ENCODE results near the gene SNX25.

The SNX25 gene

DNA sequence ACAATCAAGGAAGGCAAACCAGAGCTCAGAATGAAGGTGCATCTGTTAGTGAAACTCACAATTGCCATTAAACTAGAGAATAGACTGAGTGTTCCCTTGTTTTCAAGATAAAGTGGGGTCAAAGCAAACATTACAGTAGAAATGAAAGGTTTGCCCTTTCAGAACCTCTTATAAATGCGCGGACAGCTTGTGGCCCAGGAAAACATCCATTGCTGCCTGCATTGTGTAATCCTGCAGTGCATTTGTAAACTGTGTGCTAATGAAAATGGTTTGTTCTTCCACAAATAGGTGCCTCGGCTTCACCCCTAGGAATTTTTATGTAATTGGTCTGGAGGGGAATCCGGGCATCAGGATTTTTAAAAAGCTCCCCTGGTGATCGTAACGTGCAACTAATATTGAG lies 62.8 kb downstream of the SNX25 start:
- TF ChIP-seq CTCF (IDR thresholded peaks at IDR 0.05; ENCODE audit: low read depth, low read length, missing control alignments), result no peak
- DNase-seq (ENCODE audit: low read depth), result no peak
- H3K4me3 ChIP-seq (ENCODE audit: low read depth, low read length), result no peak overlapping the region

GRCh38 chr4:185275501-185275900 lies 66.1 kb downstream of the SNX25 start:
- no peak for TF ChIP-seq CTCF (IDR thresholded peaks at IDR 0.05; ENCODE audit: low read depth, low read length, missing control alignments)
- no peak overlapping the region for H3K4me3 ChIP-seq (ENCODE audit: low read depth, low read length)
- no peak for DNase-seq (ENCODE audit: low read depth)

GRCh38 chr4:185276036-185276435 lies 66.6 kb downstream of the SNX25 start:
- no peak for TF ChIP-seq CTCF (IDR thresholded peaks at IDR 0.05; ENCODE audit: low read depth, low read length, missing control alignments)
- no peak overlapping the region for H3K4me3 ChIP-seq (ENCODE audit: low read depth, low read length)
- no peak for DNase-seq (ENCODE audit: low read depth)

GRCh38 chr4:185278716-185279115 lies 69.3 kb downstream of the SNX25 start:
- TF ChIP-seq CTCF (IDR thresholded peaks at IDR 0.05; ENCODE audit: low read depth, low read length, missing control alignments), result no peak
- no peak for DNase-seq (ENCODE audit: low read depth)
- no peak overlapping the region for H3K4me3 ChIP-seq (ENCODE audit: low read depth, low read length)

DNA sequence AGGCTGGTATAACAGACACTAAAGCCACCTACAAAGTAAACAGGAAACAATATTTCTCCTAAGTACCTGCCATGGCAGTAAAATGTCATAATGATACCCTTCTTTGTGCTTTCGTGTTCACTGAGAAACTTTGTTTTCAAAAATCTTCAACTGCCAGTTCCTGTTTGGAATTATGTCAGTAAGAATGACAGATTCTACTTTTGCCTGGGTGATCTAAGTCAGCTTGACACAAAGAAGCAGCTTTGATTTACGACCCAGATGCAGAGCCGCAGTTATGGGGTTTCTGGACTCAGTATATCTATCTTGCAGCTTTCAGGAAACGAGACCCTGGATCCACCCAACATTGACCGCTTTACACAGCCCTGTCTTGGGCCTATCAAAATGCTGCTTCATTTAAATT lies 71.2 kb downstream of the SNX25 start:
- no peak overlapping the region for H3K4me3 ChIP-seq (ENCODE audit: low read depth, low read length)
- no peak for DNase-seq (ENCODE audit: low read depth)
- TF ChIP-seq CTCF (IDR thresholded peaks at IDR 0.05; ENCODE audit: low read depth, low read length, missing control alignments), result no peak

DNA sequence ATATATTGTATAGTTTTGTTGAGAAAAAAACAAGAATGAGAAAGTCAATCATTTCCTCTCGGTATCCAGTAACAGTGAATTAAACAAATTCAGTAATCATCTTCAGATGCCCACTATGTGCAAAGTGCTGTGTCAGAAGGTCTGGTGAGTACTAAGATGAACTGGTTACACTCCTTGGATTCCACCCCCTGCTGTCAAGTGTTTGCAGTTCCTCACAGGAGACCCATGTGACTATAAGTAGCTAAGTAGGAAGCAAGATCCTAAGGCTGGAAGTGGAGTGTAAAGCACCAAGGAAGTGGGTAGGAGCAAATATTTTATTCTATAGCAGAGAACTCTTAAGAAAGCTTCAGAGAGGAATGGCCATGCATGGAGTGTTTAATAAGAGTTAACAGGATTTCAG lies 73.6 kb downstream of the SNX25 start:
- TF ChIP-seq CTCF (IDR thresholded peaks at IDR 0.05; ENCODE audit: low read depth, low read length, missing control alignments), result no peak
- DNase-seq (ENCODE audit: low read depth), result no peak
- H3K4me3 ChIP-seq (ENCODE audit: low read depth, low read length), result no peak overlapping the region

DNA sequence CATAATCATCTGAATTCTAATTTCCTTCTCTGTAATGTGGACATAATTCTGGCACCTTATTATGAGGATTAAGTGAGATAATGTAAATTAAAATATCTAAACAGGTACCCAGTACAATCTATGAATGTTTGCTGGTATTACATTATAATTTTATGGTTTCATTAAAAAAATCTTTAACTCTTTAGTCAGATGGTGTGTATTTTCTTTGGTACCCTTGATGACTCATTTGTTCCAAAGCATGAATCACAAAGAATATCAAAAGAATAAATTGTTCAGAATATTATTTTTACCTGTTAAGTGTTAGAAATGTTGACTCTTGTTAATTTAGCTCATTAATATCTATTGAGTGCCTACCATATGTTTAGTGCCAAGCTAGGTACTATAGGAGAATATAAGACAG lies 74.3 kb downstream of the SNX25 start:
- no peak for DNase-seq (ENCODE audit: low read depth)
- no peak overlapping the region for H3K4me3 ChIP-seq (ENCODE audit: low read depth, low read length)
- no peak for TF ChIP-seq CTCF (IDR thresholded peaks at IDR 0.05; ENCODE audit: low read depth, low read length, missing control alignments)

All from GM12864 (cell line).